RWPE1 (cell line): ENCODE results near the gene PTS.

ENCODE experiments used
- CTCF ChIA-PET: fragments of 350-600 bp; sonication (Branson Sonifier 250); formaldehyde crosslinking; extraction: SDS; loops from one replicate; lab custom pipeline; 2021; lab: Yijun Ruan, JAX
- POLR2A ChIA-PET: fragments of 400-600 bp; formaldehyde crosslinking; extraction: SDS; loops from one replicate; lab custom pipeline; 2020; ENCODE audit warnings: antibody characterized with exemption; ENCODE audit not compliant: low non-redundant PET; lab: Yijun Ruan, JAX
- DNase-seq: peaks from one replicate; pipeline ENCODE4 v3.0.0; 2012; ENCODE audit warnings: low spot score
- H3K27ac ChIP-seq: fragments of 450-650 bp; 2 replicates; pipeline ENCODE4 v1.5.1; 2017
- CTCF ChIP-seq: fragments of 450-650 bp; conservative IDR thresholded peaks from 2 replicates; pipeline ENCODE4 v1.5.1; 2017; ENCODE audit warnings: low read depth, mild to moderate bottlenecking

Gene PTS

GRCh38 chr11:112226062-112226830 is at the start of gene PTS:
Gene PTS (plus strand): TSS chr11:112226428. CDS start chr11:112226444, 16 bp downstream.
- H3K27ac ChIP-seq, result peak within 1 kb of the TSS; percentile 90
- CTCF ChIA-PET, result interaction anchor here (0.8 kb wide), 2 partner anchors 54 to 773 kb away, joined by 3 read pairs; no protein-coding TSS in a partner anchor
- peak; percentile 96 for DNase-seq
- no peak for TF ChIP-seq CTCF
- POLR2A ChIA-PET, result interaction anchor here (0.5 kb wide), 1 partner anchor 895 kb away, joined by 3 read pairs; no protein-coding TSS in a partner anchor

GRCh38 chr11:112177589-112177988 is 48.6 kb upstream of the PTS start:
- ChIA-PET CTCF (no interaction called here), POLR2A (no interaction called here)
- H3K27ac ChIP-seq, result no peak overlapping the region
- no peak for TF ChIP-seq CTCF
- DNase-seq, result no peak

- no peak for TF ChIP-seq CTCF
- CTCF ChIA-PET, result interaction anchor here (0.6 to 0.7 kb wide), 2 partner anchors 17 to 80 kb away, joined by 3 read pairs; no protein-coding TSS in a partner anchor
- no peak overlapping the region for H3K27ac ChIP-seq
- POLR2A ChIA-PET, result no interaction called here
- DNase-seq, result no peak
Measured at GRCh38 chr11:112178428-112178827, 47.8 kb upstream of the PTS start.

GRCh38 chr11:112178936-112179335 is 47.3 kb upstream of the PTS start:
- no peak for DNase-seq
- CTCF ChIA-PET, result interaction anchor here (0.6 to 0.8 kb wide), 3 partner anchors 16 to 204 kb away, joined by 3 to 8 read pairs (median 3); no protein-coding TSS in a partner anchor
- no peak for TF ChIP-seq CTCF
- no peak overlapping the region for H3K27ac ChIP-seq
- POLR2A ChIA-PET, result no interaction called here

GRCh38 chr11:112179601-112180000 is 46.6 kb upstream of the PTS start:
- DNase-seq, result no peak
- CTCF ChIA-PET, result interaction anchor here (0.6 to 0.8 kb wide), 2 partner anchors 68 to 205 kb away, joined by 3 to 8 read pairs; no protein-coding TSS in a partner anchor
- TF ChIP-seq CTCF, result no peak
- no peak overlapping the region for H3K27ac ChIP-seq
- POLR2A ChIA-PET, result no interaction called here

- no peak for TF ChIP-seq CTCF
- POLR2A ChIA-PET, result no interaction called here
- CTCF ChIA-PET, result no interaction called here
- DNase-seq, result no peak
- no peak overlapping the region for H3K27ac ChIP-seq
Measured at GRCh38 chr11:112182867-112183266, 43.4 kb upstream of the PTS start.
